Neuron (in vitro differentiated cells): ENCODE measurements around the gene PKP1.

Experiments
- H2AFZ ChIP-seq: one replicate; pipeline ENCODE4 v1.6.1; 2013; ENCODE audit warnings: low read depth, mild to moderate bottlenecking, inconsistent platforms, low read length, moderate library complexity
- H3K27me3 ChIP-seq: one replicate; pipeline ENCODE4 v1.6.1; 2013; ENCODE audit warnings: low read length; ENCODE audit not compliant: insufficient read depth
- H3K36me3 ChIP-seq: one replicate; pipeline ENCODE4 v1.6.1; 2013; ENCODE audit warnings: low read length; ENCODE audit not compliant: insufficient read depth
- H3K4me1 ChIP-seq: one replicate; pipeline ENCODE4 v1.6.1; 2013; ENCODE audit warnings: low read length; ENCODE audit not compliant: insufficient read depth
- H3K4me3 ChIP-seq: 2 replicates; pipeline ENCODE4 v1.5.1; 2013; ENCODE audit warnings: mild to moderate bottlenecking, low read length, moderate library complexity
- H3K9me3 ChIP-seq: one replicate; pipeline ENCODE4 v1.6.1; 2013; ENCODE audit warnings: low read length

PKP1 gene

GRCh38 chr1:201360901-201361651, 77.8 kb downstream of the PKP1 start:
- no peak overlapping the region for H3K4me3 ChIP-seq
- H3K27me3 ChIP-seq: no peaks in the 10 kb centered on the region
- no peak overlapping the region for H2AFZ ChIP-seq
- no peaks in the 10 kb centered on the region for H3K9me3 ChIP-seq
- H3K4me1 ChIP-seq: no peaks in the 10 kb centered on the region
- H3K36me3 ChIP-seq: no peaks in the 10 kb centered on the region

- H2AFZ ChIP-seq: no peak overlapping the region
- no peaks in the 10 kb centered on the region for H3K36me3 ChIP-seq
- H3K27me3 ChIP-seq: no peaks in the 10 kb centered on the region
- no peaks in the 10 kb centered on the region for H3K4me1 ChIP-seq
- H3K9me3 ChIP-seq: no peaks in the 10 kb centered on the region
- H3K4me3 ChIP-seq: no peak overlapping the region
These were observed 78.6 kb downstream of the PKP1 start for GRCh38 chr1:201361652-201362504.

GRCh38 chr1:201362906-201363305, 79.6 kb downstream of the PKP1 start:
- Histone ChIP-seq H2AFZ (no peak overlapping the region), H3K4me1 (no peaks in the 10 kb centered on the region), H3K27me3 (no peaks in the 10 kb centered on the region), H3K9me3 (no peaks in the 10 kb centered on the region), H3K4me3 (no peak overlapping the region), H3K36me3 (no peaks in the 10 kb centered on the region)

GRCh38 chr1:201363467-201363866, 80.2 kb downstream of the PKP1 start:
- Histone ChIP-seq H2AFZ (no peak overlapping the region), H3K27me3 (no peaks in the 10 kb centered on the region), H3K9me3 (no peaks in the 10 kb centered on the region), H3K4me3 (no peak overlapping the region), H3K36me3 (no peaks in the 10 kb centered on the region), H3K4me1 (no peaks in the 10 kb centered on the region)

- Histone ChIP-seq H3K4me3 (no peak overlapping the region), H3K4me1 (no peaks in the 10 kb centered on the region), H3K9me3 (no peaks in the 10 kb centered on the region), H3K36me3 (no peaks in the 10 kb centered on the region), H2AFZ (no peak overlapping the region), H3K27me3 (peaks cover 7% of the 10 kb centered on the region)
These were observed 81.5 kb downstream of the PKP1 start for GRCh38 chr1:201364808-201365105.

GRCh38 chr1:201365251-201365650, 81.9 kb downstream of the PKP1 start:
- Histone ChIP-seq H3K27me3 (peaks cover 7% of the 10 kb centered on the region), H3K36me3 (no peaks in the 10 kb centered on the region), H3K9me3 (no peaks in the 10 kb centered on the region), H3K4me1 (no peaks in the 10 kb centered on the region), H2AFZ (no peak overlapping the region), H3K4me3 (no peak overlapping the region)

- Histone ChIP-seq H2AFZ (no peak overlapping the region), H3K9me3 (no peaks in the 10 kb centered on the region), H3K27me3 (peaks cover 11% of the 10 kb centered on the region), H3K4me1 (no peaks in the 10 kb centered on the region), H3K4me3 (no peak overlapping the region), H3K36me3 (no peaks in the 10 kb centered on the region)
These were observed 83.4 kb downstream of the PKP1 start for GRCh38 chr1:201366696-201367095.

- H3K9me3 ChIP-seq: no peaks in the 10 kb centered on the region
- no peak overlapping the region for H3K4me3 ChIP-seq
- H3K27me3 ChIP-seq: peaks cover 20% of the 10 kb centered on the region
- no peaks in the 10 kb centered on the region for H3K36me3 ChIP-seq
- H3K4me1 ChIP-seq: no peaks in the 10 kb centered on the region
- no peak overlapping the region for H2AFZ ChIP-seq
These were observed 85.9 kb downstream of the PKP1 start for GRCh38 chr1:201369209-201369608.

GRCh38 chr1:201370500-201370899, 87.2 kb downstream of the PKP1 start:
- H2AFZ ChIP-seq: no peak overlapping the region
- H3K9me3 ChIP-seq: no peaks in the 10 kb centered on the region
- no peaks in the 10 kb centered on the region for H3K36me3 ChIP-seq
- no peak overlapping the region for H3K4me3 ChIP-seq
- no peaks in the 10 kb centered on the region for H3K4me1 ChIP-seq
- peaks cover 20% of the 10 kb centered on the region for H3K27me3 ChIP-seq

GRCh38 chr1:201371276-201371675, 88.0 kb downstream of the PKP1 start:
- H3K9me3 ChIP-seq: no peaks in the 10 kb centered on the region
- H3K4me3 ChIP-seq: no peak overlapping the region
- H2AFZ ChIP-seq: no peak overlapping the region
- H3K4me1 ChIP-seq: peaks cover under 1% of the 10 kb centered on the region
- H3K36me3 ChIP-seq: no peaks in the 10 kb centered on the region
- peaks cover 20% of the 10 kb centered on the region for H3K27me3 ChIP-seq

GRCh38 chr1:201371792-201372191, 88.5 kb downstream of the PKP1 start:
- no peak overlapping the region for H3K4me3 ChIP-seq
- no peak overlapping the region for H2AFZ ChIP-seq
- H3K36me3 ChIP-seq: no peaks in the 10 kb centered on the region
- H3K9me3 ChIP-seq: no peaks in the 10 kb centered on the region
- H3K27me3 ChIP-seq: peaks cover 20% of the 10 kb centered on the region
- peaks cover 6% of the 10 kb centered on the region for H3K4me1 ChIP-seq

GRCh38 chr1:201374364-201374763, 91.1 kb downstream of the PKP1 start:
- Histone ChIP-seq H2AFZ (no peak overlapping the region), H3K36me3 (no peaks in the 10 kb centered on the region), H3K4me3 (no peak overlapping the region), H3K27me3 (peaks cover 13% of the 10 kb centered on the region), H3K4me1 (peaks cover 6% of the 10 kb centered on the region), H3K9me3 (no peaks in the 10 kb centered on the region)

GRCh38 chr1:201375169-201375568, 91.9 kb downstream of the PKP1 start:
- Histone ChIP-seq H3K9me3 (no peaks in the 10 kb centered on the region), H3K4me3 (no peak overlapping the region), H3K36me3 (no peaks in the 10 kb centered on the region), H3K4me1 (peaks cover 6% of the 10 kb centered on the region), H2AFZ (no peak overlapping the region), H3K27me3 (peaks cover 13% of the 10 kb centered on the region)
